ENCODE results near the gene NXPH4. TPM values are rescaled to one million over a fixed set of nuclear protein-coding genes. Genes with fewer than 3 reads are reported as not detected.
A peak's percentile ranks its signal among the peaks of the same experiment; 100 is the strongest.

NXPH4 gene
- total RNA-seq, 4 donors from 2014 or later, result 0.21 to 5.0 (median 2.5) TPM

- no peak for TF ChIP-seq POLR2A (IDR thresholded peaks at IDR 0.05)
- no peak for DNase-seq
- intact Hi-C loops (cut with DNase I), result no loop called here
- 31 to 58% methylated on average over 7 of the region's 7 CpGs for WGBS, 2 donors
- peaks cover 26 to 76% (median 28%) of the 10 kb centered on the region in 3 donors for H3K36me3 ChIP-seq
- peaks cover 47 to 100% (median 51%) of the 10 kb centered on the region in 3 donors for H3K4me1 ChIP-seq
- no peak overlapping the region for H3K4me3 ChIP-seq
- H3K27me3 ChIP-seq, result no peaks in the 10 kb centered on the region
- peak overlapping the region in 3 of 4 donors; percentile 66 to 86 (median 80) for H3K27ac ChIP-seq
- H3K9me3 ChIP-seq, result no peaks in the 10 kb centered on the region
Observed at GRCh38 chr12:57169969-57170368, 46.6 kb upstream of the NXPH4 start.

GRCh38 chr12:57170408-57170807, 46.2 kb upstream of the NXPH4 start:
- no peak overlapping the region for H3K4me3 ChIP-seq
- no peak for TF ChIP-seq POLR2A (IDR thresholded peaks at IDR 0.05)
- no peak for TF ChIP-seq CTCF (IDR thresholded peaks at IDR 0.05)
- intact Hi-C loops (cut with DNase I), result no loop called here
- H3K36me3 ChIP-seq, result peaks cover 26 to 73% (median 28%) of the 10 kb centered on the region in 3 donors
- peaks cover 50 to 100% (median 51%) of the 10 kb centered on the region in 3 donors for H3K4me1 ChIP-seq
- no peak for DNase-seq
- WGBS, 2 donors, result 82 to 100% methylated on average over 1 of the region's 1 CpG
- peak overlapping the region in 3 of 4 donors; percentile 66 to 86 (median 80) for H3K27ac ChIP-seq
- no peaks in the 10 kb centered on the region for H3K9me3 ChIP-seq
- H3K27me3 ChIP-seq, result no peaks in the 10 kb centered on the region

GRCh38 chr12:57170927-57171326, 45.7 kb upstream of the NXPH4 start:
- intact Hi-C loops (cut with DNase I), result no loop called here
- Histone ChIP-seq H3K9me3 (no peaks in the 10 kb centered on the region), H3K4me3 (no peak overlapping the region), H3K27ac (peak overlapping the region; percentile 66 to 86 (median 77)), H3K36me3 (peaks cover 23 to 73% (median 28%) of the 10 kb centered on the region in 3 donors), H3K27me3 (no peaks in the 10 kb centered on the region), H3K4me1 (peaks cover 46 to 100% (median 53%) of the 10 kb centered on the region in 3 donors)
- 56 to 63% methylated on average over 3 of the region's 4 CpGs for WGBS, 2 donors
- no peak for TF ChIP-seq POLR2A (IDR thresholded peaks at IDR 0.05)
- no peak for TF ChIP-seq CTCF (IDR thresholded peaks at IDR 0.05)
- no peak for DNase-seq

GRCh38 chr12:57171668-57172067, 44.9 kb upstream of the NXPH4 start:
- 12 to 15% methylated on average over 4 of the region's 4 CpGs for WGBS, 2 donors

GRCh38 chr12:57173089-57173488, 43.5 kb upstream of the NXPH4 start:
- H3K4me1 ChIP-seq, result peaks cover 42 to 100% (median 45%) of the 10 kb centered on the region in 3 donors
- no peak for DNase-seq
- 73 to 81% methylated on average over 5 to 11 of the region's 11 CpGs for WGBS, 2 donors
- H3K27me3 ChIP-seq, result no peaks in the 10 kb centered on the region
- H3K4me3 ChIP-seq, result no peak overlapping the region
- H3K36me3 ChIP-seq, result peaks cover 17 to 73% (median 34%) of the 10 kb centered on the region in 3 donors
- intact Hi-C loops (cut with DNase I), result no loop called here
- peak overlapping the region in 3 of 4 donors; percentile 16 to 86 (median 80) for H3K27ac ChIP-seq
- TF ChIP-seq POLR2A (IDR thresholded peaks at IDR 0.05) (no peak), CTCF (IDR thresholded peaks at IDR 0.05) (peak in 4 of 6 experiments; percentile 11 to 42 (median 28))
- H3K9me3 ChIP-seq, result no peaks in the 10 kb centered on the region

More at GRCh38 chr12:57171668-57172067, 44.9 kb upstream of the NXPH4 start:
- peaks cover 23 to 73% (median 36%) of the 10 kb centered on the region in 3 donors for H3K36me3 ChIP-seq
- peak overlapping the region; percentile 66 to 86 (median 77) for H3K27ac ChIP-seq
- DNase-seq, result no peak
- H3K4me1 ChIP-seq, result peaks cover 46 to 100% (median 51%) of the 10 kb centered on the region in 3 donors
- intact Hi-C loops (cut with DNase I), result no loop called here
- H3K9me3 ChIP-seq, result no peaks in the 10 kb centered on the region
- H3K4me3 ChIP-seq, result no peak overlapping the region
- no peak for TF ChIP-seq POLR2A (IDR thresholded peaks at IDR 0.05)
- peak in 1 of 6 experiments; percentile 4 for TF ChIP-seq CTCF (IDR thresholded peaks at IDR 0.05)
- H3K27me3 ChIP-seq, result no peaks in the 10 kb centered on the region

Measured in esophagus squamous epithelium (tissue), 5 donors.